CD8-positive, alpha-beta T cell (primary cell): Measurements from ENCODE around the gene TNK1. TPM values are rescaled to one million over a fixed set of nuclear protein-coding genes. Genes with fewer than 3 reads are reported as not detected.

Experiments used
- total RNA-seq, 46 experiments: library from RNA in 2 of 46; stranded (reverse) in 2 of 46; gene quantifications; one replicate each; pipeline ENCODE4 v1.2.3 and lab custom pipeline; 2021 to 2026

Gene TNK1
- total RNA-seq, 2 experiments from 2014 or later, result 9.9 to 10.0 TPM

Other genes with a start within 250 kb of the TNK1 start
- under 1 TPM; 0.56 to 0.71 TPM for gene ASGR1, start 201.7 kb upstream of the TNK1 start, total RNA-seq
- 1 to 10 TPM; 5.8 to 8.1 TPM for gene DLG4, start 161.3 kb upstream of the TNK1 start, total RNA-seq
- 100 to 1,000 TPM; 264 to 275 TPM for gene ACADVL, start 161.2 kb upstream of the TNK1 start, total RNA-seq
- gene DVL2, start 146.6 kb upstream of the TNK1 start, total RNA-seq, result 10 to 100 TPM; 46.9 to 49.3 TPM
- 1 to 10 TPM; 2.8 to 3.1 TPM for gene PHF23, start 141.6 kb upstream of the TNK1 start, total RNA-seq
- 100 to 1,000 TPM; 165 to 173 TPM for gene GABARAP, start 138.6 kb upstream of the TNK1 start, total RNA-seq
- gene CTDNEP1, start 129.4 kb upstream of the TNK1 start, total RNA-seq, result 10 to 100 TPM; 77.8 to 95.6 TPM
- 10 to 100 TPM; 38.9 to 39.0 TPM for gene ELP5, start 128.9 kb upstream of the TNK1 start, total RNA-seq
- 1 to 10 TPM; 4.1 to 4.5 TPM for gene CLDN7, start 118.6 kb upstream of the TNK1 start, total RNA-seq
- gene SLC2A4, start 99.4 kb upstream of the TNK1 start, total RNA-seq, result not detected
- gene YBX2, start 86.5 kb upstream of the TNK1 start, total RNA-seq, result not detected
- gene EIF5A, start 73.5 kb upstream of the TNK1 start, total RNA-seq, result 100 to 1,000 TPM; 581 to 613 TPM
- gene GPS2, start 65.7 kb upstream of the TNK1 start, total RNA-seq, result 100 to 1,000 TPM; 128 to 132 TPM
- gene NEURL4, start 51.8 kb upstream of the TNK1 start, total RNA-seq, result 10 to 100 TPM; 29.1 to 32.2 TPM
- gene ACAP1, start 44.6 kb upstream of the TNK1 start, total RNA-seq, result 100 to 1,000 TPM; 432 to 451 TPM
- gene KCTD11, start 28.9 kb upstream of the TNK1 start, total RNA-seq, result 1 to 10 TPM; 1.4 to 1.8 TPM
- not detected for gene TMEM95, start 25.9 kb upstream of the TNK1 start, total RNA-seq
- 10 to 100 TPM; 38.1 TPM for gene PLSCR3, start 13.4 kb downstream of the TNK1 start, total RNA-seq
- 10 to 100 TPM; 27.1 to 29.1 TPM for gene TMEM256, start 23.0 kb downstream of the TNK1 start, total RNA-seq
- 10 to 100 TPM; 12.9 to 15.7 TPM for gene NLGN2, start 26.8 kb downstream of the TNK1 start, total RNA-seq
- not detected for gene SPEM1, start 39.2 kb downstream of the TNK1 start, total RNA-seq
- gene SPEM2, start 44.5 kb downstream of the TNK1 start, total RNA-seq, result not detected
- not detected for gene SPEM3, start 47.8 kb downstream of the TNK1 start, total RNA-seq
- gene TMEM102, start 54.3 kb downstream of the TNK1 start, total RNA-seq, result 10 to 100 TPM; 13.2 to 15.3 TPM
- 1 to 10 TPM; 1.7 TPM for gene FGF11, start 58.4 kb downstream of the TNK1 start, total RNA-seq
- 1 to 10 TPM; 3.0 to 4.5 TPM for gene CHRNB1, start 64.0 kb downstream of the TNK1 start, total RNA-seq
- gene ZBTB4, start 98.5 kb downstream of the TNK1 start, total RNA-seq, result 10 to 100 TPM; 61.6 to 62.7 TPM
- gene SLC35G6, start 100.4 kb downstream of the TNK1 start, total RNA-seq, result not detected
- gene POLR2A, start 103.3 kb downstream of the TNK1 start, total RNA-seq, result 100 to 1,000 TPM; 508 to 546 TPM
- 10 to 100 TPM; 11.3 to 13.1 TPM for gene TNFSF12, start 168.0 kb downstream of the TNK1 start, total RNA-seq
- 1 to 10 TPM in 1 of 2 experiments, under 1 TPM in 1; 0.64 to 1.1 TPM for gene TNFSF13, start 177.7 kb downstream of the TNK1 start, total RNA-seq
- 10 to 100 TPM; 31.9 to 35.9 TPM for gene SENP3, start 180.8 kb downstream of the TNK1 start, total RNA-seq
- under 1 TPM in 1 of 2 experiments, not detected in 1; 0.62 TPM for gene CD68, start 198.5 kb downstream of the TNK1 start, total RNA-seq
- gene MPDU1, start 202.8 kb downstream of the TNK1 start, total RNA-seq, result 10 to 100 TPM; 16.6 to 17.2 TPM
- gene SOX15, start 209.0 kb downstream of the TNK1 start, total RNA-seq, result not detected
- 10 to 100 TPM; 18.8 to 21.7 TPM for gene FXR2, start 233.8 kb downstream of the TNK1 start, total RNA-seq
- 10 to 100 TPM; 68.8 to 71.4 TPM for gene SAT2, start 246.7 kb downstream of the TNK1 start, total RNA-seq
- not detected for gene SHBG, start 249.0 kb downstream of the TNK1 start, total RNA-seq